ENCODE data around the gene PPEF2.
"Not testable (repeated sequence)": the region's sequence is repeated elsewhere in the genome, so short reads cannot be mapped to it uniquely, and the experiment has no call there.

- not testable (repeated sequence) for TF ChIP-seq CSRNP3 (CRISPR knock-in tag; IDR thresholded peaks at IDR 0.05); PPARA (CRISPR knock-in tag; IDR thresholded peaks at IDR 0.05; ENCODE audit: borderline replicate concordance); POU6F1 (CRISPR knock-in tag; IDR thresholded peaks at IDR 0.05; ENCODE audit: borderline replicate concordance, low read depth); ZC3H10 (CRISPR knock-in tag; IDR thresholded peaks at IDR 0.05); CSDC2 (CRISPR knock-in tag; IDR thresholded peaks at IDR 0.05); PATZ1 (CRISPR knock-in tag; IDR thresholded peaks at IDR 0.05; ENCODE audit: borderline replicate concordance); ZFP30 (CRISPR knock-in tag; IDR thresholded peaks at IDR 0.05)
Observed at GRCh38 chr4:75848171-75848760, 54.0 kb downstream of the PPEF2 start.

Data from SK-N-SH treated with all-trans-retinoic acid at 6 μM for 48 hours (cell line).